IMR-90 (cell line): ENCODE measurements around the gene PDZRN3. TPM values are rescaled to one million over a fixed set of nuclear protein-coding genes. Genes with fewer than 3 reads are reported as not detected.

Experiments used
- ATAC-seq: fragments of 200-7000 bp; cut with Tn5 transposase; 2 replicates; pipeline ENCODE4 v1.9.1; 2020; ENCODE audit warnings: low read depth, mild to moderate bottlenecking, moderate library complexity
- BruUV-seq: library from RNA; stranded (reverse); fragments of 400-500 nt; replicated peaks from 2 replicates; lab custom pipeline; 2021; lab: Mats Ljungman, UMichigan
- CTCF ChIA-PET: fragments of 300-600 bp; formaldehyde crosslinking; extraction: SDS; loops from one replicate; lab custom pipeline; 2021; ENCODE audit warnings: antibody characterized with exemption; lab: Yijun Ruan, JAX
- POLR2A ChIA-PET: fragments of 300-600 bp; sonication (Branson Sonifier 250); formaldehyde crosslinking; loops from one replicate; lab custom pipeline; 2022; ENCODE audit warnings: antibody characterized with exemption; ENCODE audit not compliant: unreplicated experiment; lab: Charles Lee
- DNase-seq: peaks from one replicate; pipeline ENCODE4 v3.0.0; 2013
- H2AFZ ChIP-seq: replicated peaks from 2 replicates; pipeline ENCODE3; 2013; ENCODE audit warnings: low read length, mild to moderate bottlenecking; ENCODE audit not compliant: poor library complexity
- H2AK5ac ChIP-seq: 2 replicates; pipeline ENCODE4 v1.6.1; 2013; ENCODE audit warnings: low read depth, low read length, inconsistent platforms
- H2AK9ac ChIP-seq: replicated peaks from 2 replicates; pipeline ENCODE3; 2013; ENCODE audit warnings: mild to moderate bottlenecking, low read depth, low read length, moderate library complexity; ENCODE audit not compliant: poor library complexity
- H2BK120ac ChIP-seq: 2 replicates; pipeline ENCODE4 v1.6.1; 2013; ENCODE audit warnings: low read depth, low read length, inconsistent platforms
- H2BK15ac ChIP-seq: 3 replicates; pipeline ENCODE4 v1.6.1; 2013; ENCODE audit warnings: low read depth, low read length, inconsistent platforms
- H2BK20ac ChIP-seq: 2 replicates; pipeline ENCODE4 v1.6.1; 2013; ENCODE audit warnings: low read depth, mild to moderate bottlenecking, inconsistent platforms, low read length, moderate library complexity
- H2BK5ac ChIP-seq: 2 replicates; pipeline ENCODE4 v1.6.1; 2013; ENCODE audit warnings: mild to moderate bottlenecking, low read depth, low read length, inconsistent platforms; ENCODE audit not compliant: poor library complexity, severe bottlenecking
- H3K14ac ChIP-seq: replicated peaks from 2 replicates; pipeline ENCODE4 v1.6.1; 2013; ENCODE audit warnings: low read depth, low read length, inconsistent platforms
- H3K18ac ChIP-seq: 2 replicates; pipeline ENCODE4 v1.6.1; 2013; ENCODE audit warnings: low read depth, low read length, control low read depth
- H3K23ac ChIP-seq: 2 replicates; pipeline ENCODE4 v1.6.1; 2013; ENCODE audit warnings: low read depth, low read length, inconsistent platforms
- H3K27ac ChIP-seq: 2 replicates; pipeline ENCODE4 v1.5.1; 2013; ENCODE audit warnings: mild to moderate bottlenecking, control low read depth, low read length; ENCODE audit not compliant: insufficient read depth
- H3K27me3 ChIP-seq: 2 replicates; pipeline ENCODE4 v1.6.1; 2013; ENCODE audit warnings: low read length; ENCODE audit not compliant: control insufficient read depth, insufficient read depth
- H3K36me3 ChIP-seq: 2 replicates; pipeline ENCODE4 v1.6.1; 2013; ENCODE audit warnings: low read length, mixed read lengths; ENCODE audit not compliant: control insufficient read depth, insufficient read depth
- H3K4ac ChIP-seq: 2 replicates; pipeline ENCODE4 v1.6.1; 2013; ENCODE audit warnings: low read depth, low read length, inconsistent platforms
- H3K4me1 ChIP-seq: 2 replicates; pipeline ENCODE4 v1.6.1; 2013; ENCODE audit warnings: low read length, mixed read lengths; ENCODE audit not compliant: control insufficient read depth, insufficient read depth
- H3K4me2 ChIP-seq: 2 replicates; pipeline ENCODE4 v1.6.1; 2013; ENCODE audit warnings: low read depth, mild to moderate bottlenecking, control low read depth, low read length, moderate library complexity
- H3K4me3 ChIP-seq: 2 replicates; pipeline ENCODE4 v1.5.1; 2013; ENCODE audit warnings: low read depth, mild to moderate bottlenecking, control low read depth, low read length, moderate library complexity; ENCODE audit not compliant: insufficient read depth
- H3K56ac ChIP-seq: 2 replicates; pipeline ENCODE4 v1.6.1; 2013; ENCODE audit warnings: low read length, inconsistent platforms; ENCODE audit not compliant: insufficient read depth; ENCODE audit errors: extremely low read depth
- H3K79me1 ChIP-seq, 2 experiments: 2 replicates each; pipeline ENCODE4 v1.6.1; 2013; ENCODE audit warnings: low read length in 2 of 2, inconsistent platforms in 1 of 2, low read depth in 1 of 2
- H3K9ac ChIP-seq: 2 replicates; pipeline ENCODE4 v1.6.1; 2013; ENCODE audit warnings: low read depth, low read length, control low read depth
- H3K9me1 ChIP-seq: 2 replicates; pipeline ENCODE4 v1.6.1; 2013; ENCODE audit warnings: low read length, inconsistent platforms; ENCODE audit not compliant: insufficient read depth
- H3K9me3 ChIP-seq: 2 replicates; pipeline ENCODE4 v1.6.1; 2013; ENCODE audit warnings: low read length; ENCODE audit not compliant: control insufficient read depth, insufficient read depth
- H4K20me1 ChIP-seq: 2 replicates; pipeline ENCODE4 v1.6.1; 2013; ENCODE audit warnings: low read length, inconsistent platforms; ENCODE audit not compliant: insufficient read depth
- H4K5ac ChIP-seq: 2 replicates; pipeline ENCODE4 v1.6.1; 2013; ENCODE audit warnings: mild to moderate bottlenecking, low read depth, low read length, control low read depth
- H4K8ac ChIP-seq, 2 experiments: 2 replicates each; pipeline ENCODE4 v1.6.1; 2013; ENCODE audit warnings: low read depth in 2 of 2, low read length in 2 of 2, control low read depth in 1 of 2, inconsistent platforms in 1 of 2
- H4K91ac ChIP-seq: 2 replicates; pipeline ENCODE4 v1.6.1; 2013; ENCODE audit warnings: low read depth, low read length, inconsistent platforms; ENCODE audit not compliant: insufficient read depth
- BHLHE40 ChIP-seq: fragments of 150-350 bp; IDR thresholded peaks from 2 replicates; pipeline ENCODE4 v1.6.1; 2016; ENCODE audit warnings: mild to moderate bottlenecking, low read depth, low read length
- CEBPB ChIP-seq: IDR thresholded peaks from 2 replicates; pipeline ENCODE4 v1.6.1; 2012; ENCODE audit warnings: low read depth, low read length, improper control_type of control experiment
- CHD1 ChIP-seq: IDR thresholded peaks from 2 replicates; pipeline ENCODE4 v1.6.1; 2012; ENCODE audit warnings: low read depth, low read length, improper control_type of control experiment
- CTCF ChIP-seq: conservative IDR thresholded peaks from 2 replicates; pipeline ENCODE4 v1.5.1; 2012; ENCODE audit warnings: mild to moderate bottlenecking, low read depth, low read length, improper control_type of control experiment
- ELK1 ChIP-seq: fragments of 150-350 bp; IDR thresholded peaks from 2 replicates; pipeline ENCODE4 v1.6.1; 2016; ENCODE audit warnings: low read depth, mild to moderate bottlenecking, low read length, moderate library complexity, borderline replicate concordance
- FOS ChIP-seq: fragments of 150-350 bp; IDR thresholded peaks from 2 replicates; pipeline ENCODE4 v1.6.1; 2016; ENCODE audit warnings: low read depth, low read length
- MAFK ChIP-seq: IDR thresholded peaks from 2 replicates; pipeline ENCODE4 v1.6.1; 2012; ENCODE audit warnings: low read depth, low read length, improper control_type of control experiment
- MAZ ChIP-seq: IDR thresholded peaks from 2 replicates; pipeline ENCODE4 v1.6.1; 2012; ENCODE audit warnings: low read depth, mild to moderate bottlenecking, low read length, improper control_type of control experiment, moderate library complexity, borderline replicate concordance
- MXI1 ChIP-seq: IDR thresholded peaks from 2 replicates; pipeline ENCODE4 v1.6.1; 2012; ENCODE audit warnings: low read depth, mild to moderate bottlenecking, low read length, moderate library complexity, borderline replicate concordance
- NFE2L2 ChIP-seq: fragments of 150-350 bp; IDR thresholded peaks from 2 replicates; pipeline ENCODE4 v1.6.1; 2016; ENCODE audit warnings: low read depth, mild to moderate bottlenecking, low read length
- POLR2A ChIP-seq: IDR thresholded peaks from 2 replicates; pipeline ENCODE4 v1.6.1; 2012; ENCODE audit warnings: mild to moderate bottlenecking, low read depth, low read length
- RAD21 ChIP-seq: IDR thresholded peaks from 2 replicates; pipeline ENCODE4 v1.6.1; 2012; ENCODE audit warnings: low read length, improper control_type of control experiment
- RCOR1 ChIP-seq: IDR thresholded peaks from 2 replicates; pipeline ENCODE4 v1.6.1; 2012; ENCODE audit warnings: mild to moderate bottlenecking, low read length, improper control_type of control experiment; ENCODE audit not compliant: insufficient replicate concordance
- RFX5 ChIP-seq: IDR thresholded peaks from 2 replicates; pipeline ENCODE4 v1.8.0; 2012; ENCODE audit warnings: low read depth, mild to moderate bottlenecking, low read length, moderate library complexity
- SMC3 ChIP-seq: fragments of 150-350 bp; IDR thresholded peaks from 2 replicates; pipeline ENCODE4 v1.6.1; 2016; ENCODE audit warnings: low read depth, mild to moderate bottlenecking, antibody characterized with exemption, low read length, moderate library complexity
- USF2 ChIP-seq: fragments of 150-350 bp; IDR thresholded peaks from 2 replicates; pipeline ENCODE4 v1.6.1; 2017; ENCODE audit warnings: mild to moderate bottlenecking, antibody characterized with exemption, low read length, low read depth
- WGBS, 2 experiments: methylation state at CpG; one replicate each; pipeline versions ENCODE4 v1.1.5 to v1.1.7; 2013; ENCODE audit warnings: missing lambda C conversion rate in 2 of 2; ENCODE audit not compliant: insufficient read length in 1 of 2; ENCODE audit errors: extremely low coverage in 2 of 2; 5-methylcytosine and 5-hydroxymethylcytosine counted together
- dilution Hi-C: fragments of 300-500 bp; cut with HindIII; formaldehyde crosslinking; loops from one replicate; pipeline ENCODE4 v1.14.3; 2018; ENCODE audit warnings: low sequenced_read_pairs; ENCODE audit not compliant: unreplicated experiment
- in situ Hi-C: fragments of 300-500 bp; cut with MboI; formaldehyde crosslinking; loops from 3 replicates; pipeline ENCODE4 v1.14.3; 2019; ENCODE audit warnings: low sequenced_read_pairs, inconsistent platforms, mixed read lengths
- intact Hi-C: fragments of 100-400 bp; cut with micrococcal nuclease; formaldehyde crosslinking; loops from 2 replicates; pipeline ENCODE4 v1.10.0; 2022
- polyA plus RNA-seq, 3 experiments: library from polyadenylated mRNA; depleted of rRNA; stranded (reverse); fragments of >200 nt; gene quantifications; 2 replicates each; pipeline ENCODE4 v1.2.3, GENCODE V29; 2012; ENCODE audit warnings: low replicate concordance in 1 of 3
- total RNA-seq: library from RNA; depleted of rRNA; stranded (reverse); fragments of >200 nt; gene quantifications from 2 replicates; pipeline ENCODE4 v1.2.3, GENCODE V29; 2012

Gene PDZRN3
- total and polyA plus RNA-seq, 2 of the 4 experiments (the other 2 are of a cell fraction), result 9.4 to 17.0 TPM

GRCh38 chr3:73380735-73381532 lies 243.8 kb downstream of the PDZRN3 start:
- Histone ChIP-seq H3K27ac (no peak overlapping the region), H4K20me1 (no peaks in the 10 kb centered on the region), H3K9me3 (no peaks in the 10 kb centered on the region; the same call in 1 of the 2 replicates), H2BK20ac (no peak overlapping the region), H3K56ac (no peak overlapping the region), H2AFZ (no peak overlapping the region), H3K4ac (no peak overlapping the region), H2BK120ac (no peak overlapping the region), H3K36me3 (peaks cover 27% of the 10 kb centered on the region), H3K4me3 (no peak overlapping the region), H3K9me1 (no peaks in the 10 kb centered on the region), H4K91ac (no peak overlapping the region), H3K27me3 (no peaks in the 10 kb centered on the region; the same call in 1 of the 2 replicates), H3K79me1 (no peaks in the 10 kb centered on the region), H3K4me2 (no peak overlapping the region), H3K14ac (no peak overlapping the region), H4K5ac (no peak overlapping the region), H2BK15ac (no peak overlapping the region), H3K18ac (no peak overlapping the region), H2BK5ac (no peak overlapping the region), H3K9ac (no peak overlapping the region), H3K4me1 (no peaks in the 10 kb centered on the region), H2AK9ac (no peak overlapping the region), H4K8ac (no peak overlapping the region), H2AK5ac (no peak overlapping the region), H3K23ac (no peak overlapping the region)
- in situ Hi-C loops (no loop called here), intact Hi-C loops (no loop called here), dilution Hi-C loops (no loop called here)
- no peak for ATAC-seq
- POLR2A ChIA-PET, result no interaction called here
- CTCF ChIA-PET, result no interaction called here
- TF ChIP-seq CHD1 (no peak), RCOR1 (no peak), MAZ (no peak), SMC3 (no peak), ELK1 (no peak), BHLHE40 (no peak), FOS (no peak), USF2 (no peak), NFE2L2 (no peak), MXI1 (no peak), POLR2A (no peak), RFX5 (no peak), CTCF (no peak), CEBPB (no peak), RAD21 (no peak), MAFK (no peak)
- BruUV-seq, result no TSS peak
- WGBS, 2 experiments, result no CpG with 5 or more reads among the region's 15 CpGs
- DNase-seq, result no peak
